Testis (tissue), 2 donors: ENCODE results near the gene NCKAP5.

Source experiments
- POLR2A ChIP-seq: fragments of 450-650 bp; IDR thresholded peaks from one replicate; pipeline ENCODE4 v1.6.1; 2017; ENCODE audit warnings: antibody characterized with exemption, mild to moderate bottlenecking, moderate library complexity
- TF ChIP-seq, protein P1 (sequence below), 3 experiments: fragments of 450-650 bp in 2 of 3; fragments of 200-600 bp in 1 of 3; sonication (generic) in 1 of 3; IDR thresholded peaks; one replicate each; pipeline ENCODE4 v1.5.1; 2016 to 2019; ENCODE audit warnings: antibody characterized with exemption in 3 of 3, mild to moderate bottlenecking in 2 of 3, moderate library complexity in 1 of 3

DNA sequence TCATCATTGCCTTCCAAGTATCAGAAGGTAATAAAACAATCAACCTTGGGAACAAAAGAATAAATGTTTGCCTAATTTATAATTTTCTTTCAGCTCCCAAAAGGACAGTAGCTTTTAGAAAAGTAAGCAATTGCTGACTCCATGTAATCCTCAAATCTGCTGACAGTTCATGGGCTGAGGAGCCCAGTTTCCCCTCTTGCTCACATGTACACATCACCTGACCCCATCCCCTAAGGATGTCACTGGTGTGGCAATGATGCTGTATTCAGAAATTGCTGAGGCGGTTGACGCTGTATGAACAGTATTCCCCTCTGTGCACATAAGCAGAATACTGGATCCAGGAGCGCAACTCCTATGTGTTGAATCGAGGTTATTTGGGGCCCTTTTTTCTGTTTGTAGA lies 842.1 kb downstream of the NCKAP5 start:
- TF ChIP-seq, protein P1, sequence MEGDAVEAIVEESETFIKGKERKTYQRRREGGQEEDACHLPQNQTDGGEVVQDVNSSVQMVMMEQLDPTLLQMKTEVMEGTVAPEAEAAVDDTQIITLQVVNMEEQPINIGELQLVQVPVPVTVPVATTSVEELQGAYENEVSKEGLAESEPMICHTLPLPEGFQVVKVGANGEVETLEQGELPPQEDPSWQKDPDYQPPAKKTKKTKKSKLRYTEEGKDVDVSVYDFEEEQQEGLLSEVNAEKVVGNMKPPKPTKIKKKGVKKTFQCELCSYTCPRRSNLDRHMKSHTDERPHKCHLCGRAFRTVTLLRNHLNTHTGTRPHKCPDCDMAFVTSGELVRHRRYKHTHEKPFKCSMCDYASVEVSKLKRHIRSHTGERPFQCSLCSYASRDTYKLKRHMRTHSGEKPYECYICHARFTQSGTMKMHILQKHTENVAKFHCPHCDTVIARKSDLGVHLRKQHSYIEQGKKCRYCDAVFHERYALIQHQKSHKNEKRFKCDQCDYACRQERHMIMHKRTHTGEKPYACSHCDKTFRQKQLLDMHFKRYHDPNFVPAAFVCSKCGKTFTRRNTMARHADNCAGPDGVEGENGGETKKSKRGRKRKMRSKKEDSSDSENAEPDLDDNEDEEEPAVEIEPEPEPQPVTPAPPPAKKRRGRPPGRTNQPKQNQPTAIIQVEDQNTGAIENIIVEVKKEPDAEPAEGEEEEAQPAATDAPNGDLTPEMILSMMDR (IDR thresholded peaks at IDR 0.05), result no peak
- TF ChIP-seq POLR2A, result no peak
